ENCODE data around the gene SEC14L6.

DNA sequence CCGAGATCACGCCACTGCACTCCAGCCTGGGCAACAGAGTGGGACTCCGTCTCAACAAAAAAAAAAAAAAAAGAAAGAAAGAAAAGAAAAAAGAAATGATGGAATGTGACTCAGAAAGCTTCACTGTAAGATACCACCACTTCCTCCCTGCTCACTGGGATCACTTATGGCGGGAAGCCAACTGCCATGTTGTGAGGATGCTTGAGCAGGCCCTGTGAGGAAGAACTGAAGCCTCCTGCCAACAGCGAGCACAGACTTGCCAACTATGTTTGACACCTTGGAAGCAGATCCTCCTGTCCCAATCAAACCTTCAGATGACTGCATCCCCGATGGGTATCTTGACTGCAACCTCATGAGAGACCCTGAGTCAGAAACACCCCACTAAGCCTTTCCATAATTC lies 8.3 kb downstream of the SEC14L6 start:
- no peak for TF ChIP-seq POLR2A (IDR thresholded peaks at IDR 0.05)
- TF ChIP-seq, protein P1, sequence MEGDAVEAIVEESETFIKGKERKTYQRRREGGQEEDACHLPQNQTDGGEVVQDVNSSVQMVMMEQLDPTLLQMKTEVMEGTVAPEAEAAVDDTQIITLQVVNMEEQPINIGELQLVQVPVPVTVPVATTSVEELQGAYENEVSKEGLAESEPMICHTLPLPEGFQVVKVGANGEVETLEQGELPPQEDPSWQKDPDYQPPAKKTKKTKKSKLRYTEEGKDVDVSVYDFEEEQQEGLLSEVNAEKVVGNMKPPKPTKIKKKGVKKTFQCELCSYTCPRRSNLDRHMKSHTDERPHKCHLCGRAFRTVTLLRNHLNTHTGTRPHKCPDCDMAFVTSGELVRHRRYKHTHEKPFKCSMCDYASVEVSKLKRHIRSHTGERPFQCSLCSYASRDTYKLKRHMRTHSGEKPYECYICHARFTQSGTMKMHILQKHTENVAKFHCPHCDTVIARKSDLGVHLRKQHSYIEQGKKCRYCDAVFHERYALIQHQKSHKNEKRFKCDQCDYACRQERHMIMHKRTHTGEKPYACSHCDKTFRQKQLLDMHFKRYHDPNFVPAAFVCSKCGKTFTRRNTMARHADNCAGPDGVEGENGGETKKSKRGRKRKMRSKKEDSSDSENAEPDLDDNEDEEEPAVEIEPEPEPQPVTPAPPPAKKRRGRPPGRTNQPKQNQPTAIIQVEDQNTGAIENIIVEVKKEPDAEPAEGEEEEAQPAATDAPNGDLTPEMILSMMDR (IDR thresholded peaks at IDR 0.05), result no peak

All from thyroid gland (tissue), 4 donors.